SK-N-SH (cell line): ENCODE results near the gene PPAN.

Source experiments
- CTCF ChIP-seq: fragments of 200-600 bp; sonication (generic); IDR thresholded peaks from 2 replicates; pipeline ENCODE4 v1.6.1; 2017; ENCODE audit warnings: antibody characterized with exemption, mild to moderate bottlenecking, moderate library complexity
- EZH2phosphoT487 ChIP-seq: fragments of 200-600 bp; sonication (generic); IDR thresholded peaks from 2 replicates; pipeline ENCODE4 v1.6.1; 2017; ENCODE audit warnings: low read depth, mixed run types, mild to moderate bottlenecking, antibody characterized with exemption, moderate library complexity, borderline replicate concordance
- MAX ChIP-seq: IDR thresholded peaks from 2 replicates; pipeline ENCODE4 v1.4.0; 2012; ENCODE audit warnings: low read depth
- RAD21 ChIP-seq: IDR thresholded peaks from 2 replicates; pipeline ENCODE4 v1.6.1; 2012; ENCODE audit warnings: mild to moderate bottlenecking, low read length
- RXRA ChIP-seq: IDR thresholded peaks from 2 replicates; pipeline ENCODE4 v1.4.0; 2012; ENCODE audit warnings: low read depth, mild to moderate bottlenecking, borderline replicate concordance
- SIN3A ChIP-seq: IDR thresholded peaks from 2 replicates; pipeline ENCODE4 v1.6.1; 2012; ENCODE audit warnings: low read depth, mild to moderate bottlenecking, low read length, moderate library complexity, borderline replicate concordance
- USF1 ChIP-seq: IDR thresholded peaks from 2 replicates; pipeline ENCODE4 v1.4.0; 2012; ENCODE audit warnings: low read depth, borderline replicate concordance
- ZBTB33 ChIP-seq: IDR thresholded peaks from 2 replicates; pipeline ENCODE4 v1.4.0; 2012; ENCODE audit warnings: low read depth, borderline replicate concordance

- TF ChIP-seq MAX (no peak), EZH2phosphoT487 (no peak), USF1 (no peak), RAD21 (no peak), RXRA (no peak), ZBTB33 (no peak), CTCF (no peak), SIN3A (no peak)
These were observed 9.6 kb upstream of the PPAN start for GRCh38 chr19:10096615-10096963.
